Stimulated activated CD8-positive, alpha-beta memory T cell treated with anti-CD3 and anti-CD28 coated beads, Interleukin-4, amount 100 ng/mL, for 24 hours (primary cell): ENCODE data around the gene APOL1.

Source experiments
- DNase-seq: peaks from one replicate; pipeline ENCODE4 v3.0.0-alpha.2; 2020; ENCODE audit warnings: low read depth

APOL1 gene

DNA sequence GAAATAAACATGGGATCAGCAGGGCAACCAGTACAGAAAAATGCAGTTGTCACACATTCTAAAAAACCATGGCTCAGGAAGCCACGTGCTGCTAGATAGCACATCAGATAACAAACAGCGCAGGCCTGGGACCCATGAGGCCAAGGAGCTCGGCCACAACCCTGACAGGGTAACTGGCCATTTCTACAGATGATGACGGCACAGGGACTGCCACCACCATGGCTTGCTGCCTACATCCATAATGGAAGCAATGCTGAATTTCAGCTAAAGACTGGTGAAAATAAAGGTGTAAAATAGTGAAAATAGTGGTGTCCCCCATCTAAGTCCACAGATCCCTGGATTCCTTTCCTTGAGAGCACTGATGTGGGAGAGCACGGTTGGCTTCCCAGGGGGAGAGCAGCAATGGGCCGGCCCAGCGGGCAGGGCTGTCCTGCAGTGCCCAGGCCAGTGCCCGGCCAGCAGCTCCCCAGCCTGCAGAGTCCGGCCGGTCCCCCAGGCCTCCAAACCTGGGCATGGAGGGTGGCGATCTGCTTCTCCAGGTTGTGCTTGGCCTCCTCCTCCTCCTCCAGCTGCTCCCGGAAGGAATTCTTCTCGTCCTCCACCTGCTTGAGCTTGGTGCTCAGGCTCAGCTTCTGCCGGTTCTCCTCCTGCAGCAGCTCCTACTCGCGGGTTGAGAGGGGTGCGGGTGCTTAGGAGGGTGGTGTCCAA, 40.0 kb downstream of the APOL1 start:
- DNase-seq: no peak

DNA sequence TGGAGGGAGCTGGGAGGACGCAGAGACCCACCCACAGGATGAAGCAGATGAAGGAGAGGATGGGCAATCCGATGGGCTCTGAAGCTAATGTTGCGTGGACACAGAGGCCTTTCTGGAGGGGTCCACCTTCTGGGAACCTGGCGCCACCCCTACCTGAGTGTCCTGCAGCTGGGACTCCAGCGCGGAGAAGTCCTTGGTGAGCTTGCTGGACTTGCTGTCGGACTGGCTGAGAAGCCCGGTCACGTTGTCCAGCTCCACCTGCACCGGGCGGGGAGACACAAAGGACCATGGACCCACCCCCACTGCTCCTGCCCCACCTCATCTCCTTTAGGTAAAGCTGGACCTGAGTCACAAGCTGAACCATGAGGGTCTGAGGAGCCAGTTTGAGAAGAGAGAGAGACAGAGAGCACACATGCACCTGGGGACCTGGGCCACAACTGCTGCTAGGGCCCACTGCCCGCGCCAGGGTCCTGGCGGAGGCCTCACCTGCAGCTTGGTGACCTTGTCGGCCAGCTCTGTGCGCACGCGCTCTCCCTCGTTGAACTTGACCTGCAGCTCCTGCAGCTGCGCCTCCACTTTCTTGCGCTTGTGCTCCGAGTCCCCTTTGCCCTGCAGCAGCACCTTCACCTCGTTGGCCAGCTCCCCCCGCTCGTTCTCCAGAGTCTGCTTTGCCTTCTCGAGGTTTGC, 40.8 kb downstream of the APOL1 start:
- no peak for DNase-seq

DNA sequence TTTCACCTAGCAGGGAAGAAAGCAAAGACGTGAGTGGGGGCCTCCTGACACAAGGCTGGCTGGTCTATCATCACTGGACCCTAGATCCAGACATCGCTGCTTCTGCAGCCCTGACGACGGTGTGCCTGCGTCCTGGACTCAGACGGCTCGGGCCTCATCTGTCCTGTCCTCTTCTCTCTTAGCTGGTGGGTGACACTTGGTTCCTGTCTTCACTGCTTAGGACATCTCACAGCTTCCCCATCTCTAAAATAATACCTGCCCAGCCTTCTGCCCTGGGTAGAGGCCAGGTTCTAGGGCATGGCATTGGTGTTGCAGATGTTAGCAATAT, 41.3 kb downstream of the APOL1 start:
- no peak for DNase-seq

DNA sequence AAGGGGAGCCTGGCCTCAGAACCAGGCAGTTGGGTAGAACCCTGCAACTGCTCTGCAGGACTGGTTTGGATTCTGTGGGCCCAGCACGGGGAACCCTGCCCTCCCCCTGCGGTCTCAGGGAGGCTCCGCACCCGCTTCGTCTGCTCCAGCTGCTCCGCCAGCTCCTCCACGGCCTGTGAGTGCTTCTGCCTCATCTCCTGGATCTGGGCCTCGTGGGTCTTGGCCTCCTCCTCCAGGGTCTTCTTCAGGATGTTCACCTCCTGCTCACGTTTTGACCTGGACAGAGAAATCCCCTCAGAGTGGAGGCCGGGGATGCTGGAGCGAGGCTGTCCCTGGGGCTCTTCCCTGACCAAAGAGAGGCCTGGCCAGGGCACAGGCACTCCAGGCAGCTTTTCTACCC, 41.9 kb downstream of the APOL1 start:
- no peak for DNase-seq

DNA sequence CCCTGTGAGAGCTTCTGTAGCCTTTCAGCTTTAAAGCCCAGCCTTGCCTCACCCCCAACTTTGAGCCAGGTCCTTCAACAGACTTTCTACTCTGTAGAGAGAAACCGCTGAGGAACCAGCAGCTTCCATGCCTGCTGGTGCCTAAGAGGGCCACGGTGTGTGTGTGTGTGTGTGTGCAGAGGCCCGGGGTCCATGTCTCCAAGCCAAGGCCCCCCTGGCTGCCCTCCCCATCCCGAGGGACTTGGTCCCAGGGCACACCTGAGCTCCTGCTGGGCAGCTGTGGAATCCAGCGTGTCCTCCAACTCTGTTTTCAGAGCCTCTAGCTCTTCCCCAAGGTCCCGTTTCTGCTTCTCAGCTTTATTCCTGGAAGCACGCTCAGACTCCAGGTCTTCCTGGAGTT, 42.3 kb downstream of the APOL1 start:
- no peak for DNase-seq

DNA sequence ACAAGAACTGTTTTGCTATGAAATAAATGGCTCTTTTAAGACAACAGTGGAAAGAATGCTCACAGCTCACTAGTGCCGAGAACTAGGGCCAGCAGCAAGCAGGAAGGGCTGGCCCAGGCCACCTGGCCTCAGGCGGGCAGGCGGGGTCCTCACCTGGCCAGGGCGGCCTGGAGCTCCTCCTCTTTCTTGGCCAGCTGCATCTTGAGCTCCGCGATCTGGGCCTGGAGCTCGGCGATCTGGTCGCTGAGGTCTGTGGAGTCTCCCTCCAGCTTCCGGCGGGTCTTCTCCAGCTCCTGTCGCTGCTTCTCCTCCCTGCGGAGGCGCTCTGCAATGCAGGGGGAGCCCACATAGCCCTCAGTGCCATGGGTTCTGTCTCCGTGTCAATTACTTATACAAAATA, 43.8 kb downstream of the APOL1 start:
- DNase-seq: no peak

DNA sequence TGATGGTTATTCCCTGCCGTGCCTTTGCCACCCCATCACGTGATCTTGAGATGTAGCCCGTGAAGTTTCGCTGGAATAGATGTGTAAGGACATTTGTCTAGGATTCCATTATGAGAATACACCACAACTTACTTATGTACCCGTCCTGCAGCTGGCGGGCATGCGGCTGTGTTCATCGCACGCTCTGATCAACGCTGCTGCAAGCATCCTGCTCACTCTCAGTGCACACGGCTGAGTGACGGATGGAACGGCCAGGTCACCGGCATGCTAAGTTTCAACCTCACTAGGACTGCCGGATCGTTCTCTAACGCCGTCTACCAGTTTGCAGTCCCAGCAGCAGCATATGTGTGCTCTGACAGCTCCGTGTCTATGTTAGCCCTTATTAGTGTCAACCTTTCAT, 44.6 kb downstream of the APOL1 start:
- DNase-seq: no peak

DNA sequence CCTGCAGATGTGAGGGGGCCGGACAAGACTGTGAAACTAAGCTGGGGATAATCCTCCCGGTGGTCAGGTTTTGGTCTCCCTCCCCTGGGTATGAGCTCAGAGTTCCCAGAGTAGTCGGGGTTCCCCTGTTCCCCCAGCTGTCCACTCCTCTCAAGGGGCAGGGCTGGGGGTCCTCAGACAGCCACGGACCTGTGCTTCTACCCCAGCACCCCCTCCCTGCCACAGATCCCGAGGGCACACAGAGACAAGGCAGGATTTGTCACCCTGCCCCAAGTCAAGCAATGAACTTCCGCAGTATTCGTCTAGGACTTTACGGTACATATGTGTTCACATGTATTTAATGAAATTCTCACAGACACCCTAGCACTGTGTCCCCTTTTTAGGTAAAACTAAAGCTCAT, 45.2 kb downstream of the APOL1 start:
- no peak for DNase-seq

DNA sequence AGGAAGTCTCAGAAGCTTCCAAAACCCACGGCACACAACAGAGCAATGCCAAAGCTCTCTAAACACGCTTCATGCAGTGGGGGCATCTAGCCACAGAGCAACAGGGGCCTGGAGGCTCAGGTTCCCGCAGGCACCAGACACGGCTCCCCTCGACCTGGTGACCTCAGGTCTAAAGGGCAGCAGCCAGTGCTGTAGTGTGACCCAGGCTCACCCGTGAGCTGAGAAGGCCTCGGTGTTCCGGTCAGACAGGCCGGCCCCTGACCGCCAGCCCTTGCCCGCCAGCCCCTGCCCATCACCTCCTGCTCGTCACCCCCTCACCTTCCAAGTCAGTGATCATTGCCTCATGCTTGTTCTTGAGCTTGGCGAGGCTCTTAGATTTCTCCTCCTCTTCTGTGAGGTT, 45.7 kb downstream of the APOL1 start:
- DNase-seq: no peak

DNA sequence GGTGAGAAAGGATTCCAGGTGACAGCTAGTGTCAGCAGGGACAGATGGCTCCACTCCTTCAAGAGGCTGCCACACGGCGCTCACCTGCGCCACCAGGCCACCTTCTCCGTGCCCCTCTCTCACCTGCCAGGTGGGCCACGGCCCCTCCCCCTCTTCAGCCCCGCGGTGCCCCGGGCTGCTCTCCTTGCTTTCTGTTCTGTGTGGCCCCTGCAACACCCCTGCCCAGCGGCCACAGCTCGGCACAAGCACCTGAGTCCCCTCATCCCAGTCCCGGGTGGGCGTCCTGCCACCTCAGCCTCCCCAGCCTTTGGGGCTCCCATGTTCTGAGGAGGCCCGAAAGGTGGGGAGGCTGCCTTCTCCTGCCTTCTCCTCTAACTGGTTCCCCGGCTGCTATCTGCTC, 46.4 kb downstream of the APOL1 start:
- no peak for DNase-seq

DNA sequence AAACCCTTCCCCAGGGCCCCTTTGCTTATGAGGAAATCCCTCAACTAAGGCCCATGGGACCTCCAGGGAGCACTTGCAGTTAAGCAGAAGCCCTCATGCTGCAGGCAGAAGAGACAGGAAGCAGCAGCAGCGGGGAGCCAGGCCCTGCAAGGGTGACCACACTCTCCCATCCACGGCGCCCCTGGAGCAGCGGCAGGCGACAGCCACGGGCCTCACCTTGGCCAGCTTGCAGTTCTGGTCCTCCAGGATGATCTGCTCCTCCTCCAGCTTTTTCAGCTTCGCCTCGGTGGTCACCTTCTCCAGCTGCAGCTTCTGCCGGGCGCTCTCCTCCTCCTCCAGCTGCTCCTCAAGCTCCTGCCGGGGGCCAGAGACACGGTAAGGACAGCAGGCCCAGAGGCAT, 47.0 kb downstream of the APOL1 start:
- DNase-seq: no peak

DNA sequence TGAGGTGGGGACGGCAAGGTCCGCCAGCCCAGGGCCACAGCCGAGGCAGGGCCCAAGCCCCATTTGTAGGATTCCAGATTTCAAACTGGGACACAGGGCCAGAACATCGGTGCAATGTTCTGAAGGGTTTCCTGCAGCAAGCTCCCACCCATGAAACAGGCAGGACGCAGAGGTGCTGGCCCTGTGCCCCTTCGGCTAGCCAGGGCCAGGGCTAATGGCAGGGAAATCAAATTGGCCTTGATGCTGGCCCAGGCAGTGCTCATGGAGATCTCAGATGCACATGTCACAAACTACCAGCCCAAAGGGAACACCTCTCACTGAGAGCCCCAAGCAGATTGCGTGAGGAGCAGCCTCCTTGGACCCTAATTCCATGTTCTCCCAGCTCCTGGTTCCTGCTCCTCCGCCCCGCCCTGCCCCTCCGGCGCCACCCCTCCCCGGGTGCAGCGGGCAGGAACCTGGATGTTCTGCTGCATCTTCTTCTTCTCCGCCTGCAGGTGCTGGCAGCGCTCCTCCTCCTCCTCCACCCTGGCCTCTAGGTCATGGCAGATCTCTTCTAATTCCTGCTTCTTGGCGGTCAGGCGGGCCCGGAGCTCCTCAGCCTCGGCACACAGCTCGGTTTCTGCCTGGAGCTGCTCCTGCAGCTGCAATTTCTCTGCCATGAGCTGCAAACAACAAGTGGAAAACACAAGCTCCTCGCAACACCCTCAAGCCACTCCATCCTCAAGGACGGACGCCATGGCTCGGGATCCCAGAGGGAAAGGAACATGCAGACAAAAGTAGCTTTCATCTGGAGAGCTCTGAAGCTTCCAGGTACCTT, 47.7 kb downstream of the APOL1 start:
- DNase-seq: no peak

DNA sequence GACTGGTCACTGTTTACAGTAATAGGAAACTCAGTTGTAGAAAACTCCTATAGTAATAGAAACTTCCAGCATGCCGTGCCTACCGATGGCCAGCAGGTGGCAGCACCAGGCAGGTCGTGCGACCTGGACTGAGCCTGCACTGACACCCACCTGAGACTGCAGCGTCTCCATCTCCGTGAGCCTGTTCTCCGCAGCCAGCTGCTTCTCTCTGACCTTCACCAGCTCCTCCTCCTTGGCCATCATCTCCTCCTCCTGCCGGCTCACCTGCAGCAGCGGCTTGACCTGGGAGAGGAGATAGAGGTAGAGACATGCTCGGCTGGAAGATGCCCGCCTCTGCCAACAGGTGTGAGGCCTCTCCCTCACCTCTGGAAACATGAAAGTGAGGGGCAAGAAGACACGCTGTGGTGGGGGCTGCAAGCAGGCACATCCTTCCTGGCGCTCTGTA, 48.5 kb downstream of the APOL1 start:
- peak; percentile 67 for DNase-seq

DNA sequence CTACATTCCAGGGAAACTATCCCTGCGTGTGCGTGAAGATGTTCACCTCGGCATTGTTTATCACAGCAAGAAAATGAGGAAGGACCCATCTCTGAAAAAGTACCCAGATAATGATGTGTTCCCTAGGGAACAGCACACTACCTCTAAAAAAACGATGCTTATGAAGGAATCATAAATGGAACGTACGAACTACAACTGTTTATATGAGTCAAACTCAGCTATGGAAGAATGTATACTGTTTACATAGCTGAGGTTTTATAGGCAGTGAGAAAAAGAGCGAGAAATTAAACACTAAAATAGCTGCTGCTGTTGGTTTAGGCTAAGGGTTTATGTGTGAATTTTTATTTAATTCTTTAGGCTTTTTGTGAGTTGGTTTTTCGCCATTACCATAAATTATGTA, 48.9 kb downstream of the APOL1 start:
- no peak for DNase-seq

DNA sequence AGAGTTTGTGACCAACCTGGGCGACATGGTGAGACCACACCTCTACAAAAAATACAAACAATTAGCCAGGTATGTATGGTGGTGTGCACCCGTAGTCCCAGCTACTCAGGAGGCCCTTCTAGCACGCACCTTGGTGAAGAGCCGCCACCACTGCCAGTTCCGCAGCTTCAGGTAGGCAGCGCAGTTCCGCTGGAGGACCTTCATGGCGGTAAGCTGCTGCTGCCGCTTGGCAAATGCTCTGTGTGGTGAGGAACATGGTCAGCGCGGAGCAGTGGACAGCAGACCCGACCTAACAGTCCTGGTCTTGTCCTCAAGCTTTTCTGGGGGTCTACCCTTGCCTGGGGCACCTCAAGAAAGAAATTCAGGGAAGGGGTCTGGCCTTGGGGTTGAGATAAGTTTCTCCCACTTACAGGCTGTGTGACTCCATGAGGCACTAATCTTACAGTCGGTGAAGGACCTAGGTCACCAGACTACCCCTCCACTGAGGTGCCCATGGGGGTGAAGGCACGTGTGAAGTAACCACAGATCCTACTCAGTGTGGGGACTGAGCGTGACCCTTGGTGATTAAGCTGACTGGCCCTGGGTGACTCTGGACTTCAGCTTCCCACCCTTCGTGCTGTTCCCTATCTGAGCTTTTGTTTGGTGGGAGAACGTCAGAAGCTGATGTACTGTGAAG, 49.6 kb downstream of the APOL1 start:
- no peak for DNase-seq

DNA sequence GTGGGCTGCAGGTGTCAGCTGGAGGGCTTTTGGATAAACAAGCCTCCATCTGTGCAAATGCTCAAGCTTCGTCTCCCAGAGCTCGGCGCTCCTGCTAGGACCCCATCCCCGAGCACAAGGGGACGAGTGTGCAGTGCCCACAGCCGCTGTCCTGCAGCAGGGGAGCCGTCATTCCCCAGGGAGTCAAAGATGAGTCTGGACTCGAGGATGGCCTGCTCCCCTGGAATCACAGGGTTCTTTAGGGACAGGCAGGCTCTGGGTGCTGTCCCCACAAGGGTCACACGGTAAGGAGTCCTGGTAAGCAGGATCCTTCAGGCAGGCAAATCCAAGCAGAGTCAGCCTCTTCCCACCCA, 50.2 kb downstream of the APOL1 start:
- DNase-seq: no peak

DNA sequence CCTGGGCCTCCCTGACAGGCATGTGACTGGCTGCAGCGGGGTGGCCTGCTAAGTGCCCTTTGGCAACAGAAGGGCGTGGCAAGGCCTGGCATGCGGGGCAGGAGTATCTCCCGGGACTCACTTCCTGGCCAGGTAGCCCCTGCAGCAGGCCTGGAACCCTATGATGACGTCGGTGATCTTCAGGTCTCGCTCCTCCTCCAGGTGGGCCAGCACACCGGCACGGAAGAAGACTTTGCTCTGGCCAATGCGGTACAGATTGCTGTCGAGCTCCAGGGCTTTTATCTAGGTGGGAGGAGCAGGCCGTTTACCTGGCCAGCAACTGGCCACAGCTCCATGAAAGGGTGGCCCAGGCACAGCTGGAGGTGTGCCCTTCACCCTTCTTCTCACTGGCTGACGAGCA, 50.9 kb downstream of the APOL1 start:
- DNase-seq: no peak

DNA sequence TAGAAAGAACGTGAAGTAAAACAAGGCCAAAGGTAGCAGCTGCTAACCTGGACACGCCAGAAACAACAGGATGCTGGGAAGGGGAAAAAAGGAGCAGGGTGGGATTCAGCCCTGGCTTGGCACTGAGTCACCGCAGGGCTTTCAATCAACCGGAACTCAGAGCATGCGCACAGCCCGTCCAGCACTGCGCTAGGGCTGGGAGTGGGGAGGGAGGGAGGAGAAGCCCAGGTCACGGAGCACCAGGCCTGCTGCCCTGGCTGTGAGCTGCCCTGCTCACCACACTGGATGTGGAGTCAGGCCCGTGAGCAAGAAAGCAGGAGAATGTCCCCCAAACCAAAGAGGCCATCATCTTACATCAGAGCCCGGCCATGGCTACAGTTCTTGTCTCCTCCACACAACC, 51.5 kb downstream of the APOL1 start:
- no peak for DNase-seq

DNA sequence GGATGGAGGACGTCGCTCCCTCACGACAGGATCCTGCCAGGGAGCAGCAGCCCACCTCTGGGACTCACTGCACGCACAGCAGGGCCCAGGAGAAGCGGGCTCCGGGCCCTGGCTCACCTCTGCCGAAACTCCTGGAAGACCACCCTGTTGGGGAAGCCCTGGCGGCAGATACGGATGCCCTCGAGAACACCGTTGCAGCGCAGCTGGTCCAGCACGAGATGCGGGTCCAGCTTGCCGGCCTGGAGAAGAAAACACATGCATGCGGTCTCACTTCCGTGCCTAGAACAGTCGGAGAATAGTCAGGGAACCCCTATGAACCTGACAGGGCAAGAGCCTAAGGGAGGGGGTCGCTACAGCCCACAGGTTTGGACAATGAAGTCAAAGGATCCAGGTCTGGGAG, 52.9 kb downstream of the APOL1 start:
- DNase-seq: no peak

DNA sequence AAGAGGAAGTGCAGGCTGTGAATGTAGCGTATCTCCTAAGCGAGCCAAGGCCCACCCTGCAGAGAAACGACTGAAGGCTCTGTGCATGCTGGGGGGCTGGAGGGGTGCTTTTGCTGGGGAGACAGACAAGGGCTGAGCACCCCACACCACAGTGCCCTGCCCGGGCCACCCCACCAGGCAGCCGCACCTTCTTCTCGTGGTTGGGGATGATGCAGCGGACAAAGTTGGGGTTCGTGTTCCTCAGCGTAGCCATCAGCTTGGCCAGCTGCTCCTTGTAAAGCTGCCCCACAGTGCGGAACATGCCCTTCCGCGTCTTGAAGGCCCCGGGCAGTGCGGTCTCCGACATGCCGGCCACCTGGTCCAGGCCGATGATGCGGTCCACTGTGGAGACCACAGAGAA, 53.3 kb downstream of the APOL1 start:
- no peak for DNase-seq

DNA sequence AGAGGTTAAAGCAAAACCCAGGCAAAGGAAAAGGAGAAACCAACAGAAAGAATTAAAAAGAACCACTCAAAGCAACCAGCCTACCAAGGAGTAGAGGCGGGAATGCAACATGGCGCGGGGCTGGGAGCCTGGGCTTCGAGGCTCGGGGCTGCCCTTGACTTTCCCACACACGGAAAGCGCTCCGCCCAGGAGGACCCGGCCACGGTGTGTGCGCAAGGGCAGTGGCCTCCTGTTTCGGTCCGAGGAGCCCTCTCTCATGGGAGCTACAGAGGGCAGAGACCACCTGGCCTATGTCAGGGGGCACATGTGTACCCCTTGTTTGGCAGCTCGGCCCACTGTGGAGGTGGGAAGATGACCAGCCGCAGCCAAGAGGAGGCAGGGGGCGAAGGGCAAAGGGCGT, 55.9 kb downstream of the APOL1 start:
- no peak for DNase-seq

DNA sequence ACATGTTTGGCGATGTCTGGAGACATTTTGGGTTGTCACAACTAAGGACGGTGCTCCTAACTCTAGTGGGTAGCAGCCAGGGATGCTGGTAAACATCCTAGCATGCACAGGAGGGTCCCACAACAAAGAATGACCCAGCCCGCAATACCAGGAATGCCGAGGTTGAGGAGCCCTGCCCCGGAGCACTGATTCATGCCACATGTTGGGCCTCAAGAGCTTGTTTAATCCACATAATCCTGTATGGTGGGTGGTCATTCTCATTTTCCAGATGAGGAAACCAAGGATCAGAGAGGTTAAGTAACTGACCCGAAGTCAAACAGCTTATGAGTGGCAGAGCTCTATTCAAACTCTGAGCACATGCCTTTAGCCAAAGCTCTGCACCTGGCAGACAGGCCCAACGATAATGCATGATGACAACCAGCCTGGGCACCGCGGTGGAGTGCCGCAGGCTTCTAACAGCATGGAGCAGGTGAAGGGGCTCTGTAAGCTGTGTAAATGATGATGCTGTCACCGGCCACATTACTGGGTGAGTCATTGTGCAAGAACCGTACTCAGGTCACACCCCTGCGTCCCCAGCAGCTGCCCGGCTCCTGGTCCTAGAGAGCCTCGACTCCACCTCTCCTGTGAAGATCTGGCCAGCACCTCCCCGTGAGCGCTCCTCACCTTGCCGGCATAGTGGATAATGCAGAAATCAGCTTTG, 58.6 kb downstream of the APOL1 start:
- DNase-seq: no peak
